GM21390 (cell line): ENCODE results near the gene ABCA8.
"Not testable (repeated sequence)": the region's sequence is repeated elsewhere in the genome, so short reads cannot be mapped to it uniquely, and the experiment has no call there.

ENCODE experiments used
- ATAC-seq: cut with Tn5 transposase; IDR thresholded peaks from one replicate; pipeline ENCODE4 v1.9.1; 2021; ENCODE audit not compliant: unreplicated experiment

The ABCA8 gene

DNA sequence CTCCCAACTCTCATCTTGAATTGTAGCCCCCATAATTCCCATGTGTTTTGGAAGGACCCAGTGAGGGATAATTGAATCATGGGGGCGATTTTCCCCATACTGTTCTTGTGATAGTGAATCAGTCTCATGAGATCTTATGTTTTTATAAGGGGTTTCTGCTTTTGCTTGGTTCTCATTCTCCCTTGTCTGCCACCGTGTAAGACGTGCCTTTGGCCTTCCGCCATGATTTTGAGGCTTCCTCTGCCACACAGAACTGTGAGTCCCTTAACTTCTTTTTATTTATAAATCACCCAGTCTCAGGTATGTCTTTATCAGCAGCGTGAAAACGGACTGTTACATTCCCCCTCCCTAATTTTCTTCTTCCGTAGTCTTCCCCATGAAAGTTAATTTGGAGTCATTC is 124.0 kb downstream of the ABCA8 start:
- ATAC-seq = no peak

DNA sequence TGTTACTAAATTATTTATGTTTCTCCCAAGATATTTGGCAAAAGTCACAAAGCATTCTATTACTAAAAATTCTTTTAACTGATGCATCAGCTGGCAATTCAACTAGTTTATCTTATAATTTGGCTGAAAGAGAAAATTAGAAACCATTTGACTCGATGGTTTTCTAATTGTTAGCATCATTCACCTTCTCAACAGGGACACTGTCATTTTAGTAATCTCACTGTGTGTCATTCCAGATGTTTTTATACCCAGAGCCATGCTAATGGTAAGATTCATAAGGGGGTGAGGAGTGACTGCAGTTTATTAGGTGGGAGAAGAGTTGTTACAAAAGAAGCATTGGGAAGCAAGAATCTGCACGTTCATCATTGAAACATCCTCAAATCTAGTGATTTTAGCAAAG is 124.9 kb downstream of the ABCA8 start:
- ATAC-seq = no peak

DNA sequence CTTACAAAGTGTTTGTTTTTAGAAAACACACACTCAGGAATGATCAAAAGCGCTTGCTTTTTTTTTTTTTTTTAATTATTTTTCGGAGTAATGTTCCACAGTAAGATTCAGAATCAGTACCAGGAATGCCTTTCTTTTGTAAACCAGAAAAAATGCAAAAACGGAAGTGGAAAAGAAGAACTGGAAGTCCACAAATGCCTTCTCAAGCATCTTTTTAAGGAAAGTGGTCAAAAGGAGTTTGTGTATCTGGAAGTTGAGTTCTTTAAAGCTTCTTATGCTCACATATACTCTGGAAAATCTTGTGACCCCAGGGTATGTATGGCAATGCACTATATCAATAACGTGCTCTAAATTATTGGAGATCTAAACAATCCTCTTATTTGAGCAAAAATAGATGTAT is 126.0 kb downstream of the ABCA8 start:
- no peak for ATAC-seq

DNA sequence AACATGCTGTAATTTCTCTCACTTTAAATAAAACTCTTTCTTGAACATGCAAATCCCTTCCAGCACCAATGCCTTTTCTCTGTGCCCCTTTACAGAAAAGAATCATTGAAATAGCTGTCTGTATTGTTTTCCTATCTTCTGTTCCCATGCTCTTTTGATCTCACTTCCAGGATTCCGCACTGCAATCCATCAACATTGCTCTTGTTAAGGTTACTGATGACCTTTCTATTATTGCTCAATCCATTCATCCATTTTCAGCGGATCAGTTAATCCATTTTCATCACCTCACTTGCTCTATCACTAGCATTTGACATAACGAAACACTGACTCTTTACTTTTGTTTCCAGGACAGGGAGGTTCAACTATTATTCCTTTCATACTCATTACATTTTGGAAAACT is 130.5 kb downstream of the ABCA8 start:
- no peak for ATAC-seq

DNA sequence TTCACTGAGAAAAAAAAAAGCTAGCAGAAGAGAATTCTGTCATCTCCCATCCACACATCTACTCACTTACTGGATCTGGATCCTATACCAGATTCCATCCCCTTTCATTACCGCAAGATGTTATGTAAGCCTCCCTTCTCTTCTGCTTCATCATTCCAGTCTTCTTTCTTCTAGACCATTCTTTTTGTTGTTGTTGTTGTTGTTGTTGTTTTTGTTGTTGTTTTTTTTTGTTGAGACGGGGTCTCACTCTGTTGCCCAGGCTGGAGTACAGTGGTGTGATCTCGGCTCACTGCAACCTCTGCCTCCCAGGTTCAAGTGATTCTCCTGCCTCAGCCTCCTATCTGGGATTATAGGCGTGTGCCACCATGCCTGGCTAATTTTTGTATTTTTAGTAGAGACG is 131.0 kb downstream of the ABCA8 start:
- not testable (repeated sequence) for ATAC-seq

DNA sequence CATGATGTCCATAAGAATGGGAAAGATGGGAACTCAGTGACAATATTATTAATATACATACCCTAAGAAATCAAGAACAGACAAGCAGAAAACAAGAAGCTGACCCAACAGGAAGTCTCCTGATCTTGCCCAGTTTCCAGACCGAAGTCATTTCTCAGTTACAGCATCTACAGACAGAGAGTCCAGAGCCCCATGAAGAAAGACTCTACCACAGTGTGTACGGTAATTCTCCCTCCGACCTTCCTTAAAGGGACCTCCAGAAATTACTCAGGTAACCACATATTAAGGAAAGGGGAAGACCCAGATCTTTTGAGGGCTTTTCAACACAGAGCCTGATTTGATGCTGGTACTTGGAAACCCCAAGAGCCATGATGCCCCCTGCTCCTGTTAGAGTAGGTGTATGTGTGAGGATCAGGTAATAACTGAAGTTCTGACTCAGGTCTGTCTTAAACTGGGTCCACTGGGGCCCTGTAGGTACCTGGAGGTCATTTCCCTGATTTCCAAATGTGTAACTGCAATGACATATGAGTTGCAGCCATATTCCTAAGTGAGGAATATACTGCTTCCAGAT is 132.4 kb downstream of the ABCA8 start:
- no peak for ATAC-seq

DNA sequence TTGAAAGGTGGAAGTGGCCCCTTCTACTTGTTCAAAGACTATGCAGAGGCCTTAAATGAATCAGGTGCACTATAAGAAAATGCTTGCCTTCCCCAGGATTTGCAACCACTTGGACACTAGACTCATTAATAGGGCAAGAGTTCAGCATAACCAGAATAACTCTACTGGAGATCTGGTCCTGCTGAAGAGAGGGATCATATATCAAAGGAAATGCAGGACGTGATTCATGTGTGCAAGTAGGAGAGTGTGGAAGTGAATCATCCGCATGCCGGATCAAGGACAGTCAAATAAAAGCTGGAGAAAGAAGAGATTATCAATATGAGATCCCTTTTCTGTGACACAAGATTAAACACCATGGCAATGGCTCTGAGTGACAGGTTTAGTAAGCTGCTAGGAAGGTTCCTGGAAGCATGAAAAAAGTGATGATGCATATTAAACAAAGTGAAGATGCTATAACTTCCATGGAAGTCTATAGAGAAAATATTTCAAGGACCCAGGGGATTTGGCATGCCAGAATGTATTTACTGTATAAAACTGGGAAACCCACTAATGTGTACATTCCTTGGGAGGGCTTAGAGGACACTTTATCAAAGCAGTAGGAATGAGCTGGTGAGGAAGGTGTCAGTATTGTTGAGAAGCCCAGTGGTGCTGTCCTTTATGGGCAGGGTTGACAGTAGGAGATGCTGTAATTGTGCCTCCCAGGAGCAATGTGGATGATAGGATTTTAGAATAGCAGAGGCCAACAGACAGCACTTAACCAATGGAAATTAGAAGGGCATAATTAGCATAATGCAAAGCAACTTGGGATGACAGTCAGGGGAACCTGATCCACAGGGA is 133.1 kb downstream of the ABCA8 start:
- ATAC-seq = no peak

DNA sequence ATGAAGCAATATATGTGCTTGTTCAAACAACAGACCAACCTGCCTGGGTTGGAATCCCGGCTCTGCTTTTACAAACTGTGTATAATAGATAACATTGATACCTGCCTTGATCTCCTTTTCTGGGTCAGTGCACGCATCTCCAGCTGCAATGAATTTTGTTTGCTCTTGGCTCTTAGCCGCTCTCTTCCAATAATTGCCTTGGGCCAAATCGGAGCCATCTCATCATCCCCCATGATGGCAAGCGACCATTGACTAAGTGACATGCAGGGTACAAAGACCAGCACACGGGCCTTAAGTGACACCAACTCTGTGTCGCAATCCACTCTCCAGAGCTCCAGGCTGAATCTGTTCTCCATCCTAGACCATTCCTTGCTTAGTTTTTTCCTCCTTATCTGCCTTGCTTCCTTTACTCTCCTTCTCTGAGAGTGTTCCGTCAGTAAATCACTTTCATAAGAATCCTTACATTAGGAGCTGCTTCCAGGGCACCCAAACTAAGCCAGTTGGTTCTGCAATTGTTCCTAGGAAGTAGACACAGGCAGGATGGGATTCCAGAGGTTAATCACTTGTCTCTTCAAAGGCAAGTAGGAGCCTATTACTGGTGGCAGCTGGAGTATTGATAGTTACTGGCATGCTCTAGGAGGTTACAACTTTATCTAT is 134.2 kb downstream of the ABCA8 start:
- ATAC-seq = no peak

DNA sequence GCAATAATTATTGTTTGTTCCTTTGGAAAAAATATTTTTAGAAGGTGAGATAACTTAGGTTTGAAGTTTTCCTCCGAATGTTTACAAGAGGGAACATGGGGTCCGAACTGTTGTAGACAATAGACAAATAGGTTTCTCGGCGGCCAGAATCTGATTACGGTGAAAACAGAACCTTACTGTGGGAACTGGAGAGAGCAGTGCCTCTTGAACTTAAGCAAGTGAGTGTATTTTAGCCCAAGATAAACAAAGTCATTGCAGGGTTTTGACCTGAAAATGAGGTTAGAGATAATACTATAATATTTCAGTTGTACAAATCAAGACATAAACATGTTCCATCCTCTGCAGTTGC is 134.7 kb downstream of the ABCA8 start:
- ATAC-seq = no peak

DNA sequence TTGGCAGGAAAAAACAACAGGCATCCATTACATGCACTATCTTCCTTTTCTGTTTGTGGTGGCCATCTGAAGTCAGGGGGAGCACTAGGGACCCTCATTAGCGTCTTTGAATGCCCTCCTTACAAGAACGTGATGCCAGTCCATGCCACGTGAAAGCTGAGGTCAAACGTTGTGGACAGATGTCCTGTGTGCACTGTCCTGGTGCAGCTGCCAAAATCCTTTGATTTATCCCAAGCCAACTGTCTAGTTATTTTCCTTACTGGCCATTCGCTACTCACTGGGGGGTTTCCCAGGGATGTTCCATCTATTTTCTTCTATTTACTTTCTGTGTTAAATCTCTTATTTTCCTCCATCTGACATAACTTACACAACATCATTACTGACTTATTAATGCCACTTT is 135.7 kb downstream of the ABCA8 start:
- no peak for ATAC-seq
